Measurements from ENCODE around the gene EIF6.

- no peak for TF ChIP-seq EZH2 (IDR thresholded peaks at IDR 0.05; ENCODE audit: insufficient read depth, poor library complexity, severe bottlenecking)
- TF ChIP-seq EZH2phosphoT487 (IDR thresholded peaks at IDR 0.05; ENCODE audit: insufficient read depth, low read depth) = no peak
These were observed 35.3 kb upstream of the EIF6 start for GRCh38 chr20:35319871-35320197.
